Measurements from ENCODE around the gene OST4.
A peak's percentile ranks its signal among the peaks of the same experiment; 100 is the strongest.

The OST4 gene

DNA sequence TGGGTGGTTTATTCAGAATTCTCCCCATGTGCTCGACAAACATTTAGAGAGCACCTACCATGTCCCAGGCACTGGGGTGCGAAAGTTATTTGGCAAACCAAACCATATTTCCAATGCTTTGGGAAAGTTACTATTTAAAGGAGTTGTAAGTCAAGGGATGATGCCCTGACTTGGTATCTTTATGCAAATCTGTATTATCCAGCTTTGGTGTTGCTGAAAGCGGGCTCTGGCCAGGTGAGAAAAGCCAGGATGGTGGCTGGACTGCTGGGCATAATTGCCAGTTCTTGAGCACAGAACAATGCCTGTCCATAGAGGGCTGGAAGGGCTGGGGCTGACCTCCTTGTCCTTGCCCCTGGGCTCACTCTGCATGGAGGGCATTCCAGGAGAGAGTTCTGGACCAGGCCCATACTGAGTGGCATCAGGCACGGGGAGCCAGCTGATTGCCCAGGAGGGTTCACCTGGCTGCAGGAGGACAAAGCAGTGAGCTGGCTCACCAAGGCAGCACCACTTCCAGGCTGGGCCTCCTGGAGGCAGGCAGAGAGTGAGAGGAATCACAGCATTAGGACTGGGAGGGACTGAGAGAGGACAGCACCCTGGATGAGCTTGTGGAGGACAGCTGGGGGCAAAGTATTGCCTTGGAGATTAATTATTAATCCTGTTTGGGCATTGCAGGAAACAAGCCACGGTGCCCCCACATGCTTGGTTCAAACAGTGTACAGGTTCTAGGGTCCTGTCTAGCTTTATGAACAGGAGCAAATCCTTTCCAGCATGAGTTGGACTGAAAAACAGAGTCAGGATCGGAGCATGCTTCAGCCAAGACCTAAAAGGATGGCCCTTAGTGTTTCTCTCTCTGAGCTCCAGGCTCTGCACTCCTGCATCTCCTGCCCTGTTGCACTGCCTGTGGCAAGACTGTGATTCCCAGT, 22.2 kb upstream of the OST4 start:
- no peak for DNase-seq (ENCODE audit: low spot score)

DNA sequence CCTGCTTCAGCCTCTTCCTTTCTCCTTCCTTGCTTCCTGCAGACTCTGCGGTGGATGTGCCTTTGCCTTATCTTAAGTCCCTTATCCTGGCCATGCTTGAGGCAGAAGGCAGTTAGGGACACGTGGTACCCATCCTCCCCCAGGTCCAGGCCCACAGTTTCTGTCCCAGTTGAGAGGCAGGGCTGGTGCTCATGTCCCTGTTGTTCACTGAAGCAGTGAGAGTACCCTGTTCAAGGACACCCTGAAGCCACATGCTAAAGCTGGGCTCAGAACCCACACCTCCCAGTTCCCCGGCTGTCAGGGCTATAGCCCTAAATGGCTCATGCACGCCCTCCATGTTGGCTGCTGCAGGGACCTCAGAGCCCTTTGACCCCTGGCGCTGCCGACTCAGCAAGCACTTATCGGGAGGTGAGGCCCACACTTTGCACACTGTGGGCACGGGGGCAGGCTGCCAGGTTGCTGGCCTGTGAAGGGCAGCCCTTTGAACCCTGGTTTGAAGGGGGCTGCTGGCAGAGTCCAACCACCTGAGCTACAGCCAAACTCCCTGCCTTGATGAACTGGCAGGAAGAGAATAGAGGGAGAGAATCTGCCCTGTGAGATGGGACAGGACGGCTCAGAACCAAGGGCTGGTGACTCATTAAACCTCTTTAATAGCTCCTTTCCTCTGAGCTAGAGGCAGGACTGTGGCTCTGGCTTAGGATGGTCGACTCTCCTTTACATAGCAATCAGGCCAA, 21.4 kb upstream of the OST4 start:
- DNase-seq (ENCODE audit: low spot score): no peak

DNA sequence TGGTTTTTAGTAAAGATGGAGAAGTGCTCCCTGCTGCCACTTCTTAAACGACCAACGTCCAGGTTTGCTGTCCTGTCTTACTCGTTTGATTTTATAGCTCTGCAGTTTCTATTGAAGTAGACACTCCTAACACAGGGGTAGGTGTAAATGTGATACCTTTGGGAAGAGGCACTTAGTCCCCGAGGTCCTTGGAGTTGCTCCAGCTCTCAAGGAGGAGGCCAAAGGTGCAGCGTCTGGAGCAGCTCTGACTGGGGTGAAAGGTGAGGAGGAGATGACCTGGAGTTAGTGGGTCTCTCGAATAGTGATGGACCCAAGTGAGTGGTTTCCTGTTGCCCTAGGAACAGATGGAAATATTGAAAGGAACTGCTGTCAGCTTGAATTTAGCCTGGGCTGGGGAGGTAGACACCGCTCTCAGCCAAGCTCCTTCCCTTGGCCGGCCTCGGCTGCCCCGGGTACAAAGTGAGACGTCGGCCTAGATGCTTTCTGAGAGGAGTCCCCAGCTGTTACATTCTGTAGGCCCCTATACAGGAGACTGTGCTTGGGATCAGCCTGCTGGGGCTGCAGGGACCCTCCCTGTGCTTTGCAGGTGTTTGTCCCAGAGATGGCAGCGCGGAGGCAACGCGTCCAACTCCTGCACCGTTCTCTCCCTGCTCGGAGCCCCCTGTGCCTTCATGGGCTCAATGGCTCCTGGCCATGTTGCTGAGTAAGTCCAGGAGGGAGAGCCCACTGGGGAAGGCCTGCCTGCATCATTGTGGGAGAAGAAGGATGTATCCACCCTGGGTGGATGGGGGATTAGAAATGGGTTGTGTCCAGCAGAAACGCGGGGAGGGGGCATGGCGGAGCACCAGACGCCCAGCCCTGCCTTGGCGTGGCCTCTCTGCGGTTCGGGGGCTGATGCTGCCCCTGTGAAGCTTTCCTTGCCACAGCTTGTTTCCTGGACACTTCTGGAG, 20.6 kb upstream of the OST4 start:
- no peak for DNase-seq (ENCODE audit: low spot score)

DNA sequence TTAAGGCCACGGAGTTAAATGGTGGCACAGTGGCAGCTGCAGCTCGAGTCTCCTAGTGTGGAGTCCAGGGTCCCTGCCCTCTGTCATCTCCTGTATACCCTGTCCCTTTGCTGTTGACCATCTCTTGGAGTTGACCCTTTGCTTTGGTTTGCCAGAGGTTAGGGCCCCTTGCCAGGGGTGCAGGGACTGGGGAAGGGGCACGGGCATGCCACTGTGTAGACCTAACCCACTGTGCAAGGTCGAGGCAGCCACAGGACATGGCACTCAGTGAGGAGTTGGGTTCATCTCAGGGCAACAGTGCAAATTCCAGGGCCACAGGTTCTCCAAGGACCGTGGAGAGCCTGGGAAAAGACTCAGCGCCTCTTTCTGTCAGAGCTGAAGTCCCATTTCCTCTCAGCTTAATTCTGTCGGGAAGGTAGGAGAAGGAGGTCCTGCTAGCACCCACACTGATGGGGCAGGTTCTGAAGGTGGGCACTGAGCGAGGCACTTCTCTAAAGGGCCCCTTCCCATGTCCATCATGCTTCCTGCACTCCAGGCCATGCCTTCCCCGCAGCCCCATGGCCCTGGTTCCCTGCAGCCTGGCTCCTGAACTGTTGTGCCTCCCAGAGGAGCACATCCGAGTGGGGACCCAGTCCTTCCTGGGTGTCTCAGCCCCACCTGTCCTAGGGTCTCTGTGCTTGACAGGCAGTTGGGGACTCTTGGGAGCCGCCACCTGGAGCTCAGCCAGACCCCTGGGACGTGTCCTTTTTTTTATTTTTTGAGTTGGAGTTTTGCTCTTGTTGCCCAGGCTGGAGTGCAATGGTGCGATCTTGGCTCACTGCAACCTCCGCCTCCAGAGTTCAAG, 17.9 kb upstream of the OST4 start:
- no peak for DNase-seq (ENCODE audit: low spot score)

DNA sequence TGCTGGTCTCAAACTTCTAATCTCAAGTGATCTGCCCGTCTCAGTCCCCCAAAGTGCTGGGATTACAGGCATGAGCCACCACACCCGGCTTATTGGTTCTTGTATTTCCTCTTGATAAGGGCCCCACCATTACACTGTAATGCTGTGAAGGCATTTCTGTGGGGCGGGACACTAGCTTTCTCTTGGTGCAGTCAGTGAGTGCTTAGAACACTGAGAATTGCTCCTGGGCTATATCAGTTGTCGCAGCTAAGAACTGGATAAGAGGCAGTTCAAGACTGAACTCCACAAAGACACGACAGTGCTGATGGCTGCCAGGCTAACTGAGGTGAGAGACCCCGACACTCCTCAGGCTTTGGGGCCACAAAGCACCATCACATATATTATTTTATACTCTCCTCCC, 17.2 kb upstream of the OST4 start:
- DNase-seq (ENCODE audit: low spot score): no peak

DNA sequence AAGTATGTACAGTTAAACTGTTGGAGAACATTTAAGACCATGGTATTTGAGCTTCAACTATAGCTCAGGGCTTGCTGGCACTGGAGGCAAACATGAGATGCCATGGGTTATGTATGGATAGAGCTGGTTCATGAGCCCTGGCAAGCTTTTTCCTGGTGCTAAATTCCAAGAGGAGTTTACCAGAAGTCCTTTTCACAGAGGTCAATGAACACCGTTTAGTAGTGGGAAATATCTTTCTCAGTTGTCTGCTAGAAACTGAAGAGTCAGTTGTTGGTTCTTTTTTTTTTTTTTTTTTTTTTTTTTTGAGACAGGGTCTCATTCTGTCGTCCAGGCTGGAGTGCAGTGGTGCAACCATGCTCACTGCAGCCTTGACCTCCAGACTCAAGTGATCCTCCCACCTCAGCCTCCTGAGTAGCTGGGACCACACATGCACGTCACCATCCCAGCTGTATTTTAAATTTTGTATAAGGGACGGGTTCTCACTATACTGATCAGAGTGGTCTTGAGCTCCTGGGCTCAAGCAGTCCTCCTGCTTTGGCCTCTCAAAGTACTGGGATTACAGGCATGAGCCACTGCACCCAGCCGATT, 16.5 kb upstream of the OST4 start:
- no peak for DNase-seq (ENCODE audit: low spot score)

DNA sequence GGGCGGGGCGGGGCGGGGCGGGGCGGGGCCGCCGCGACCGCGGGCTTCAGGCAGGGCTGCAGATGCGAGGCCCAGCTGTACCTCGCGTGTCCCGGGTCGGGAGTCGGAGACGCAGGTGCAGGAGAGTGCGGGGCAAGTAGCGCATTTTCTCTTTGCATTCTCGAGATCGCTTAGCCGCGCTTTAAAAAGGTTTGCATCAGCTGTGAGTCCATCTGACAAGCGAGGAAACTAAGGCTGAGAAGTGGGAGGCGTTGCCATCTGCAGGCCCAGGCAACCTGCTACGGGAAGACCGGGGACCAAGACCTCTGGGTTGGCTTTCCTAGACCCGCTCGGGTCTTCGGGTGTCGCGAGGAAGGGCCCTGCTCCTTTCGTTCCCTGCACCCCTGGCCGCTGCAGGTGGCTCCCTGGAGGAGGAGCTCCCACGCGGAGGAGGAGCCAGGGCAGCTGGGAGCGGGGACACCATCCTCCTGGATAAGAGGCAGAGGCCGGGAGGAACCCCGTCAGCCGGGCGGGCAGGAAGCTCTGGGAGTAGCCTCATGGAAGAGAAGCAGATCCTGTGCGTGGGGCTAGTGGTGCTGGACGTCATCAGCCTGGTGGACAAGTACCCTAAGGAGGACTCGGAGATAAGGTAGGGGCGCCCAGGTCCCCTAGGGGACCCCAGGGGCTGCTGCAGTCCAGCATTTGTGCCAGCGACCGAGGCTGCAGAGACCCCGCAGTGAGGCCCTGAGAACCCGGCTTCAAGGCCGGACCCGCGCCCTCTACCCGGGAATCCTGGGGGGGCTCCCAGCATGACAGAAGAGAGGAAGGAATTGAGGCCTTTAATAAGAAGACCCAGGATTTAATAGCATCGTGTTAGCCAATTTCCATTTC, 15.5 kb upstream of the OST4 start, which contains the start of gene KHK:
Gene KHK, plus strand, starts transcription at position 49 of the 870 bp plus-strand sequence. Its CDS starts 488 bp downstream, at position 537.
- no peak for DNase-seq (ENCODE audit: low spot score)

DNA sequence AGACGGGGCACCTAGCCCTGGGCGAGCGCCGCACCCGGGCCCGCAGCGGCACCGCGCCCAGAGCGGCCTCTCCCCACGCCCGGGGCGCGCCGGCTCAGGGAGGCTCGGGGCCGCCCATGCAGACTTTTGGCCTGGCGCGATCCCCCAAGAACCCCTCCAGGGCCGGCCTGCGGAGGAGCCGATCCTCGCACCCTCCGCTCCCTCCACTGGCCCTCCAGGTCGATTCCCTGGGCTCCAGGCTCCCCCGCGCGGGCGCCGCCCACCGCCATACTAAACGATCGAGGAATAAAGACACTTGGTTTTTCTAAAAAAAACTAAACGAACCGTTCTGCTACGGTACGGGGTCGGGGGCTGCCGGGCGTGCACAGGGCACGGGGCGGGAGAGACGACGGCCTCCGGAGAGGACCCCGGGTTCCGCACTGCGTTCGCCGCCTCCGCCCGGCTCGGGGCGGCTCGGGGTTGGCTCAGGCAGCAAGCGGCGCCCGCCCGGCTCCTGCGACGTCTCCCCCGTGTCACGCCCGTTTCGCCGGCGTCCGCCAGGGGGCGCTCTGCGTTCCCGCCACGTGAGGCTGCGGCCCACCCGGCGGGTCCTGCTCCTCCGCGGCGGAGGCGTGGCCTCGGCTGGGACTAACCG, 14.8 kb upstream of the OST4 start:
- DNase-seq (ENCODE audit: low spot score): peak; percentile 98

DNA sequence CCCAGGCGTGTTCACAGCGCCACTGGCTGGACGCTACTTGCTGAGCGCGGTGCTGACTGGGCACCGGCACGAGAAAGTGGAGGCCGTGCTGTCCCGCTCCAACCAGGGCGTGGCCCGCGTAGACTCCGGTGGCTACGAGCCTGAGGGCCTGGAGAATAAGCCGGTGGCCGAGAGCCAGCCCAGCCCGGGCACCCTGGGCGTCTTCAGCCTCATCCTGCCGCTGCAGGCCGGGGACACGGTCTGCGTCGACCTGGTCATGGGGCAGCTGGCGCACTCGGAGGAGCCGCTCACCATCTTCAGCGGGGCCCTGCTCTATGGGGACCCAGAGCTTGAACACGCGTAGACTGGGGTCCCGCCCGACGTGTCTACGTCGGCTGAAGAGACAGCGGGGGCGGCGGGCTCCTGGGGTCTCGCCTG, 14.2 kb upstream of the OST4 start:
- peak; percentile 15 for DNase-seq (ENCODE audit: low spot score)

DNA sequence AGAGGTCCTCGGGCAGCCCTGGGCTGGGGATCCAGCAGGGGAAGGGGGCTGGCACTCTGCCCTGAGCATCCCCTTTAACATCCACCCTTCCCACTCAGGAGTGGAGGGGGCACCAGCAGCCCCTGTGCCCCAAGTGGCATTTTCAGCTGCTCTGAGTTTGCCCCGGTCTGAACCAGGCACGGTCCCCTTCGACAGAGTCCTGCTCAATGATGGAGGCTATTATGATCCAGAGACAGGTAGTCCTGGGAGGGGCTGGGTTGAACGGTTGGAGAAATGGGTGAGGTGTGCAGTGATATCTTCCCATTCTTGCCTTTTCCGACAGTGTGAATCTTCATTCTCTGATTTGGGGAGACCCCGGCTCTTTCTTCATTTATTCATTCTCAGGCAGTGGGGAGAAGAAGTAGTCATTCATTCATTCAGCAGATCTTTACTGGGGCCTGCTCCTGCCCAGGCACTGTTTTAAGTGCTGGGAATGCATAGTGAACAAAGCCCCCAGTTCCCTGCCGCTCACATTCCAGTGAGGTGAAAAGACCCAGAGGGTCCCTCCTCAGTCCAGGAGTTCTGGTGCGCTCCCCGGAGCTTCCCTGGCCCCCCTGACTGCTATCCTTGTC, 13.7 kb upstream of the OST4 start:
- DNase-seq (ENCODE audit: low spot score): no peak

DNA sequence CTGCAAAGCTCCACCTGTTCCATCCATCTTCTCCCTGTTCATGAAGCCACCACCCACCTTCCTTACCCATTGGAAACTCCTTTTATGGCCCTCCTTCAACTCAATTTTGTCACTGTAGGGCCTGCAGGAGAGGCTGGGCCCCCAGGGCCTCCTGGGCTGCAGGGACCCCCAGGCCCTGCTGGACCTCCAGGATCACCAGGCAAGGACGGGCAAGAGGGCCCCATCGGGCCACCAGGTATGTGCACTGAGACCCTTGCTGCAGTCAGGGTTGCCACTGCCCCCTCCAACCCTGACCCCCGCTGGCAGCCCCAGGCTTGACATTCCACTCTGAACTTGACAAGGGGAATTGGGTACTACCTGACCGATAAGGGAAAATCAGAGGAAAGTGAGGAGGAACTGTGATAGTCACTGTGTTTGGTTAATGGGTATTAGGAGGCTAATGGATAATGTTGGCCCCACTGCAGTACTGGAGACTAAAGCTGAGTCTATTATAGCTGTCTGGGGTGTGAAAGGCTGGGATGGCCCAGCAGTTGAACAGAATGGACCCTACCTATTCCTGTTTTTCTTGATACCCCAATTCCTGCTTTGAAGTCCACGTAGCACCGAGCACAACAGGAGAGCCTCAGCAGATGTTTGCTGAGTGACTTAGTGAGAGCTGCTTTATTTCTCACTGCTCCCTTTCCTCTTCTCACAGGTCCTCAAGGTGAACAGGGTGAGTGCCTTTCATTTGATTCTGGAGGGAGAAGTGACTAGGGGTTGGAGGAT, 13.0 kb upstream of the OST4 start:
- no peak for DNase-seq (ENCODE audit: low spot score)

DNA sequence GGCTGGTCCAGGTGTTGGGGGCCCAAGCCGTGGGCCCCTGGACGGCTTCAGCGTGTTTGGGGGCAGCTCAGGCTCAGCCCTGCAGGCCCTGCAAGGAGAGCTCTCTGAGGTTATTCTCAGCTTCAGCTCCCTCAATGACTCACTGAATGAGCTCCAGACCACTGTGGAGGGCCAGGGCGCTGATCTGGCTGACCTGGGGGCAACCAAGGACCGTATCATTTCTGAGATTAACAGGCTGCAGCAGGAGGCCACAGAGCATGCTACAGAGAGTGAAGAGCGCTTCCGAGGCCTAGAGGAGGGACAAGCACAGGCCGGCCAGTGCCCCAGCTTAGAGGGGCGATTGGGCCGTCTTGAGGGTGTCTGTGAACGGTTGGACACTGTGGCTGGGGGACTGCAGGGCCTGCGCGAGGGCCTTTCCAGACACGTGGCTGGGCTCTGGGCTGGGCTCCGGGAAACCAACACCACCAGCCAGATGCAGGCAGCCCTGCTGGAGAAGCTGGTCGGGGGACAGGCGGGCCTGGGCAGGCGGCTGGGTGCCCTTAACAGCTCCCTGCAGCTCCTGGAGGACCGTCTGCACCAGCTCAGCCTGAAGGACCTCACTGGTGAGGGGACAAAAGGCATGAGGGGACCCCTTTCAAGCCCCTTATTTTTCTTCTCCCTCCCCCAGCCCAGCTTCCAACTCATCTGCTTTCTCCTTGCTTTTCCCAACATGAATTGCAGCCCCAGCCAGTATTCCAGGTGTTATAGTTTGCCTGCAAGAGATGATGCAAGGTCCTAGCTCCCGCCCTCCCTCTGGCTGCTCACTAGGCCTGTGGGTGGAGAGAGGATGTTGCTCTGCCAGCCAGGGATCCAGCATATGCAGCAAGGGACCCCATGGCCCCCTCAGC, 12.2 kb upstream of the OST4 start:
- DNase-seq (ENCODE audit: low spot score): no peak

DNA sequence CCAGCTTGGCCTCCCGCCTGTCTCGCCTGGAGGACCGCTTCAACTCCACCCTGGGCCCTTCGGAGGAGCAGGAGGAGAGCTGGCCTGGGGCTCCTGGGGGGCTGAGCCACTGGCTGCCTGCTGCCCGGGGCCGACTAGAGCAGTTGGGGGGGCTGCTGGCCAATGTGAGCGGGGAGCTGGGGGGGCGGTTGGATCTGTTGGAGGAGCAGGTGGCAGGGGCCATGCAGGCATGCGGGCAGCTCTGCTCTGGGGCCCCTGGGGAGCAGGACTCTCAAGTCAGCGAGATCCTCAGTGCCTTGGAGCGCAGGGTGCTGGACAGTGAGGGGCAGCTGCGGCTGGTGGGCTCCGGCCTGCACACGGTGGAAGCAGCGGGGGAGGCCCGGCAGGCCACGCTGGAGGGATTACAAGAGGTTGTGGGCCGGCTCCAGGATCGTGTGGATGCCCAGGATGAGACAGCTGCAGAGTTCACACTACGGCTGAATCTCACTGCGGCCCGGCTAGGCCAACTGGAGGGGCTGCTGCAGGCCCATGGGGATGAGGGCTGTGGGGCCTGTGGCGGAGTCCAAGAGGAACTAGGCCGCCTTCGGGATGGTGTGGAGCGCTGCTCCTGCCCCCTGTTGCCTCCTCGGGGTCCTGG, 11.4 kb upstream of the OST4 start:
- DNase-seq (ENCODE audit: low spot score): no peak

DNA sequence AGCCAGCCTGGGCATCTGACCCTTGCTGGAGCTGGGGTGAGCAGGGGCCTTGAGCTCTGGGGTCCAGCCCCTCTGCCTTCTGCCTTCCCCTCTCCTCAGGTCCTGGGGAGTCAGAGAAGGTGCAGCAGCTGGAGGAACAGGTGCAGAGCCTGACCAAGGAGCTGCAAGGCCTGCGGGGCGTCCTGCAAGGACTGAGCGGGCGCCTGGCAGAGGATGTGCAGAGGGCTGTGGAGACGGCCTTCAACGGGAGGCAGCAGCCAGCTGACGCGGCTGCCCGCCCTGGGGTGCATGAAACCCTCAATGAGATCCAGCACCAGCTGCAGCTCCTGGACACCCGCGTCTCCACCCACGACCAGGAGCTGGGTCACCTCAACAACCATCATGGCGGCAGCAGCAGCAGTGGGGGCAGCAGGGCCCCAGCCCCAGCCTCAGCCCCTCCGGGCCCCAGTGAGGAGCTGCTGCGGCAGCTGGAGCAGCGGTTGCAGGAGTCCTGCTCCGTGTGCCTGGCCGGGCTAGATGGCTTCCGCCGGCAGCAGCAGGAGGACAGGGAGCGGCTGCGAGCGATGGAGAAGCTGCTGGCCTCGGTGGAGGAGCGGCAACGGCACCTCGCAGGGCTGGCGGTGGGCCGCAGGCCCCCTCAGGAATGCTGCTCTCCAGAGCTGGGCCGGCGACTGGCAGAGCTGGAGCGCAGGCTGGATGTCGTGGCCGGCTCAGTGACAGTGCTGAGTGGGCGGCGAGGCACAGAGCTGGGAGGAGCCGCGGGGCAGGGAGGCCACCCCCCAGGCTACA, 10.7 kb upstream of the OST4 start:
- DNase-seq (ENCODE audit: low spot score): no peak

DNA sequence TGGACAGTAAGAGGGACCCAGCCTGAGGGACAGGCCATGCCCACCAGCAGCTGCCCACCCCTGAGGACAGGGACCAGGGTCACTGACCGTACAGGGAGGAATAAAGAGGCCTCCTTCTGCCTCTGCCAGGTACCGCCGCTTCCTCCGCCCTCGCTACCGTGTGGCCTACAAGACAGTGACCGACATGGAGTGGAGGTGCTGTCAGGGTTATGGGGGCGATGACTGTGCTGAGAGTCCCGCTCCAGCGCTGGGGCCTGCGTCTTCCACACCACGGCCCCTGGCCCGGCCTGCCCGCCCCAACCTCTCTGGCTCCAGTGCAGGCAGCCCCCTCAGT, 9.1 kb upstream of the OST4 start:
- DNase-seq (ENCODE audit: low spot score): no peak

DNA sequence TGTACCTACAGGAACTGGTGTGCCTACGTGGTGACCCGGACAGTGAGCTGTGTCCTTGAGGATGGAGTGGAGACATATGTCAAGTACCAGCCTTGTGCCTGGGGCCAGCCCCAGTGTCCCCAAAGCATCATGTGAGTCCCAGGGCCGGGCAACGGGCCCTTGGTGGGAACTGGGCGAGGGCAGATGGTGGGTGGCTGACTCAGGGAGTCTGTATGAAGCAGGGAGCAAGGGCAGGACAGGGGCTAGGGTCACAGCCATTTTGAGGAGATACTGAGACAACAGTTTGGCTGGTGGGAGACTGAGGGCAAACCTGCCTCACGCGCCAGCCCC, 8.7 kb upstream of the OST4 start:
- DNase-seq (ENCODE audit: low spot score): no peak

All from CD4-positive, alpha-beta T cell treated with Interleukin-6 at 100 ng/mL for 8 hours (primary cell).